Measurements from ENCODE around the gene CIAO3. TPM values are rescaled to one million over a fixed set of nuclear protein-coding genes. Genes with fewer than 3 reads are reported as not detected.

CIAO3 gene
- total and polyA plus RNA-seq, 2 donors (not counting 1 experiment from before 2014, with no cell fraction given) = 59.4 to 68.4 TPM

GRCh38 chr16:734981-735881, 5.6 kb downstream of the CIAO3 start:
- no peaks in the 10 kb centered on the region for H3K27me3 Mint-ChIP-seq
- H3K27ac Mint-ChIP-seq = peak overlapping the region; percentile 37

More at GRCh38 chr16:734981-735881, 5.6 kb downstream of the CIAO3 start:
- H3K4me2 ChIP-seq (replicated peaks; ENCODE audit: low read depth, low read length, poor library complexity, severe bottlenecking) = no peak overlapping the region
- CTCF ChIA-PET = no interaction called here
- TF ChIP-seq CTCF (IDR thresholded peaks at IDR 0.05) (no peak), EZH2 (IDR thresholded peaks at IDR 0.05; ENCODE audit: borderline replicate concordance, insufficient read depth, low read depth, low read length, poor library complexity, severe bottlenecking) (no peak)
- Mint-ChIP-seq H3K4me3 (no peak overlapping the region), H3K4me1 (peaks cover 18% of the 10 kb centered on the region), H3K9me3 (ENCODE audit: insufficient read depth) (no peaks in the 10 kb centered on the region)
- POLR2A ChIA-PET = interaction anchor here (1.7 kb wide), 1 partner anchor 14 kb away, joined by 5 read pairs; the partner anchor contains the start of gene ANTKMT
- peaks cover 10% of the 10 kb centered on the region for H3K79me2 ChIP-seq (ENCODE audit: control insufficient read depth, insufficient read depth, low read length)
- no peaks in the 10 kb centered on the region for H3K27me3 ChIP-seq (replicated peaks in 1 of 4; ENCODE audit: control extremely low read depth in 1 of 4, control insufficient read depth in 3 of 4, insufficient read depth in 4 of 4, low read length in 3 of 4)
- H3K4me3 ChIP-seq (ENCODE audit: control extremely low read depth in 1 of 5, extremely low read depth in 1 of 5, insufficient read depth in 1 of 5, low read depth in 2 of 5, low read length in 4 of 5) = no peak overlapping the region
- H3K9ac ChIP-seq (ENCODE audit: low read length) = no peak overlapping the region
- H4K20me1 ChIP-seq (ENCODE audit: control insufficient read depth, insufficient read depth, low read length, poor library complexity, severe bottlenecking) = peaks cover 9% of the 10 kb centered on the region
- H3K36me3 ChIP-seq (replicated peaks in 1 of 2; ENCODE audit: control extremely low read depth in 1 of 2, control insufficient read depth in 1 of 2, extremely low read depth in 1 of 2, insufficient read depth in 2 of 2, low read length in 1 of 2) = peaks cover 0 to 52% of the 10 kb centered on the region in 2 experiments
- intact Hi-C loops (cut with micrococcal nuclease) = no loop called here
- H3K9me3 ChIP-seq (ENCODE audit: control extremely low read depth in 1 of 3, control insufficient read depth in 2 of 3, insufficient read depth in 1 of 3, low read length in 2 of 3) = no peaks in the 10 kb centered on the region
- no peak for ATAC-seq (ENCODE audit: low read depth)
- H3K4me1 ChIP-seq (ENCODE audit: control insufficient read depth in 2 of 2, insufficient read depth in 2 of 2, low read length in 2 of 2) = peaks cover 19 to 30% of the 10 kb centered on the region in 2 donors
- DNase-seq = no peak
- 97% methylated on average over 25 of the region's 25 CpGs for WGBS (ENCODE audit: insufficient coverage)
- no peak overlapping the region for H2AFZ ChIP-seq (ENCODE audit: insufficient read depth, low read depth, low read length, poor library complexity, severe bottlenecking)
- H3K27ac ChIP-seq (ENCODE audit: low read length in 2 of 2) = no peak overlapping the region
